HUES6 (cell line): ENCODE data around the gene L2HGDH.

ENCODE experiments used
- H3K27ac ChIP-seq: 2 replicates; pipeline ENCODE4 v1.7.0; 2013; ENCODE audit warnings: low read depth, mild to moderate bottlenecking, low read length, inconsistent platforms
- H3K27me3 ChIP-seq: 2 replicates; pipeline ENCODE4 v1.6.1; 2013; ENCODE audit warnings: low read length; ENCODE audit not compliant: control insufficient read depth, insufficient read depth
- H3K36me3 ChIP-seq: 2 replicates; pipeline ENCODE4 v1.6.1; 2013; ENCODE audit warnings: low read length; ENCODE audit not compliant: control insufficient read depth, insufficient read depth
- H3K4me1 ChIP-seq: 2 replicates; pipeline ENCODE4 v1.6.1; 2013; ENCODE audit warnings: low read length; ENCODE audit not compliant: control insufficient read depth, insufficient read depth
- H3K4me3 ChIP-seq: 2 replicates; pipeline ENCODE4 v1.5.1; 2013; ENCODE audit warnings: low read depth, low read length
- H3K9ac ChIP-seq: one replicate; pipeline ENCODE4 v1.6.1; 2013; ENCODE audit warnings: mild to moderate bottlenecking, low read length
- H3K9me3 ChIP-seq: 2 replicates; pipeline ENCODE4 v1.6.1; 2013; ENCODE audit warnings: low read depth, low read length; ENCODE audit not compliant: control insufficient read depth, insufficient read depth

Gene L2HGDH

GRCh38 chr14:50247245-50247644 lies 64.8 kb downstream of the L2HGDH start:
- Histone ChIP-seq H3K9ac (no peak overlapping the region), H3K4me3 (no peak overlapping the region), H3K27ac (no peak overlapping the region), H3K27me3 (no peaks in the 10 kb centered on the region), H3K9me3 (no peaks in the 10 kb centered on the region), H3K36me3 (peaks cover 23% of the 10 kb centered on the region), H3K4me1 (no peaks in the 10 kb centered on the region)

- peaks cover 13% of the 10 kb centered on the region for H3K36me3 ChIP-seq
- no peaks in the 10 kb centered on the region for H3K4me1 ChIP-seq
- H3K4me3 ChIP-seq, result no peak overlapping the region
- H3K9me3 ChIP-seq, result no peaks in the 10 kb centered on the region
- H3K27ac ChIP-seq, result no peak overlapping the region
- H3K27me3 ChIP-seq, result no peaks in the 10 kb centered on the region
- no peak overlapping the region for H3K9ac ChIP-seq
Measured at GRCh38 chr14:50242566-50243310, 69.3 kb downstream of the L2HGDH start.

GRCh38 chr14:50242096-50242495 lies 69.9 kb downstream of the L2HGDH start:
- no peaks in the 10 kb centered on the region for H3K27me3 ChIP-seq
- H3K4me3 ChIP-seq, result no peak overlapping the region
- H3K9ac ChIP-seq, result no peak overlapping the region
- H3K9me3 ChIP-seq, result no peaks in the 10 kb centered on the region
- peaks cover 13% of the 10 kb centered on the region for H3K36me3 ChIP-seq
- H3K4me1 ChIP-seq, result no peaks in the 10 kb centered on the region
- H3K27ac ChIP-seq, result no peak overlapping the region

- Histone ChIP-seq H3K27me3 (no peaks in the 10 kb centered on the region; the same call in 1 of the 2 replicates), H3K9ac (no peak overlapping the region), H3K9me3 (peaks cover 5% of the 10 kb centered on the region; the same call in 1 of the 2 replicates), H3K36me3 (no peaks in the 10 kb centered on the region), H3K4me3 (no peak overlapping the region), H3K27ac (no peak overlapping the region), H3K4me1 (no peaks in the 10 kb centered on the region)
Measured at GRCh38 chr14:50237427-50237826, 74.6 kb downstream of the L2HGDH start.

GRCh38 chr14:50233951-50234250 lies 78.1 kb downstream of the L2HGDH start:
- no peak overlapping the region for H3K9ac ChIP-seq
- H3K4me1 ChIP-seq, result peaks cover 5% of the 10 kb centered on the region; the same call in 1 of the 2 replicates
- no peaks in the 10 kb centered on the region; the same call in 1 of the 2 replicates for H3K27me3 ChIP-seq
- H3K27ac ChIP-seq, result no peak overlapping the region
- peaks cover 5% of the 10 kb centered on the region; the same call in 1 of the 2 replicates for H3K9me3 ChIP-seq
- H3K4me3 ChIP-seq, result no peak overlapping the region
- 0 out of 2 replicates have a peak, but pooled peaks cover under 1% of the 10 kb centered on the region for H3K36me3 ChIP-seq

GRCh38 chr14:50233166-50233950 lies 78.7 kb downstream of the L2HGDH start:
- Histone ChIP-seq H3K27ac (no peak overlapping the region), H3K4me3 (no peak overlapping the region), H3K9ac (no peak overlapping the region), H3K27me3 (no peaks in the 10 kb centered on the region; the same call in 1 of the 2 replicates), H3K36me3 (0 out of 2 replicates have a peak, but pooled peaks cover 6% of the 10 kb centered on the region), H3K9me3 (peaks cover 5% of the 10 kb centered on the region; the same call in 1 of the 2 replicates), H3K4me1 (peaks cover 5% of the 10 kb centered on the region; the same call in 1 of the 2 replicates)

GRCh38 chr14:50232276-50232642 lies 79.8 kb downstream of the L2HGDH start:
- Histone ChIP-seq H3K36me3 (0 out of 2 replicates have a peak, but pooled peaks cover 9% of the 10 kb centered on the region), H3K9me3 (peaks cover 5% of the 10 kb centered on the region; the same call in 1 of the 2 replicates), H3K9ac (peak overlapping the region; percentile 85), H3K27ac (peak overlapping the region; percentile 58; the same call in 1 of the 2 replicates), H3K4me1 (peaks cover 5% of the 10 kb centered on the region; the same call in 1 of the 2 replicates), H3K4me3 (peak overlapping the region; percentile 88), H3K27me3 (no peaks in the 10 kb centered on the region; the same call in 1 of the 2 replicates)

GRCh38 chr14:50231475-50232275 lies 80.4 kb downstream of the L2HGDH start, which contains the start of gene SOS2:
Gene SOS2 (minus strand): TSS chr14:50231578. CDS start chr14:50231283, 295 bp downstream.
- peak within 1 kb of the TSS; percentile 58; the same call in 1 of the 2 replicates for H3K27ac ChIP-seq

GRCh38 chr14:50230701-50231474 lies 81.1 kb downstream of the L2HGDH start:
- H3K27ac ChIP-seq, result no peak overlapping the region; the same call in 1 of the 2 replicates
- H3K4me3 ChIP-seq, result peak overlapping the region; percentile 88
- peak overlapping the region; percentile 80 for H3K9ac ChIP-seq
- peaks cover 4% of the 10 kb centered on the region; the same call in 1 of the 2 replicates for H3K9me3 ChIP-seq
- H3K36me3 ChIP-seq, result 0 out of 2 replicates have a peak, but pooled peaks cover 9% of the 10 kb centered on the region
- H3K27me3 ChIP-seq, result no peaks in the 10 kb centered on the region; the same call in 1 of the 2 replicates
- H3K4me1 ChIP-seq, result peaks cover 12% of the 10 kb centered on the region; the same call in 1 of the 2 replicates

More at GRCh38 chr14:50231475-50232275, 80.4 kb downstream of the L2HGDH start, which contains the start of gene SOS2:
- Histone ChIP-seq H3K4me3 (peak within 1 kb of the TSS; percentile 88), H3K27me3 (no peaks in the 10 kb centered on the region; the same call in 1 of the 2 replicates), H3K9me3 (peaks cover 5% of the 10 kb centered on the region; the same call in 1 of the 2 replicates), H3K4me1 (peaks cover 5% of the 10 kb centered on the region; the same call in 1 of the 2 replicates), H3K36me3 (0 out of 2 replicates have a peak, but pooled peaks cover 9% of the 10 kb centered on the region), H3K9ac (peak within 1 kb of the TSS; percentile 85)

- Histone ChIP-seq H3K9ac (peak overlapping the region; percentile 80), H3K27ac (no peak overlapping the region), H3K4me1 (peaks cover 17% of the 10 kb centered on the region), H3K9me3 (no peaks in the 10 kb centered on the region), H3K4me3 (peak overlapping the region; percentile 88), H3K36me3 (0 out of 2 replicates have a peak, but pooled peaks cover 9% of the 10 kb centered on the region), H3K27me3 (no peaks in the 10 kb centered on the region; the same call in 1 of the 2 replicates)
Measured at GRCh38 chr14:50230401-50230700, 81.7 kb downstream of the L2HGDH start.
